HEK293 (cell line): ENCODE measurements around the gene ADA.
A peak's percentile ranks its signal among the peaks of the same experiment; 100 is the strongest.

Experiments used
- CTCF ChIA-PET: fragments of 350-600 bp; formaldehyde crosslinking; extraction: SDS; loops from one replicate; lab custom pipeline; 2021; ENCODE audit warnings: antibody characterized with exemption; lab: Yijun Ruan, JAX
- POLR2A ChIA-PET: fragments of 300-600 bp; formaldehyde crosslinking; extraction: SDS; loops from one replicate; lab custom pipeline; 2020; ENCODE audit warnings: antibody characterized with exemption, inconsistent platforms; lab: Yijun Ruan, JAX
- H3K27ac ChIP-seq: fragments of 200-500 bp; sonication (Bioruptor generic); 2 replicates; pipeline ENCODE4 v1.5.1; 2014; ENCODE audit warnings: low read depth, low read length, control low read depth, inconsistent platforms; ENCODE audit errors: extremely low read depth
- H3K36me3 ChIP-seq, 2 experiments: fragments of 200-500 bp in 1 of 2; sonication (Bioruptor generic) in 1 of 2; 1 replicate in 1 of 2; 2 replicates in 1 of 2; pipeline ENCODE4 v1.5.1; 2014 to 2017; ENCODE audit warnings: inconsistent platforms in 2 of 2, low read length in 2 of 2; ENCODE audit not compliant: control insufficient read depth in 2 of 2, insufficient read depth in 1 of 2
- H3K4me1 ChIP-seq: fragments of 200-500 bp; sonication (Bioruptor generic); 2 replicates; pipeline ENCODE4 v1.5.1; 2014; ENCODE audit warnings: mild to moderate bottlenecking, low read length, inconsistent platforms; ENCODE audit not compliant: control insufficient read depth, insufficient read depth
- H3K4me3 ChIP-seq: 2 replicates; pipeline ENCODE4 v1.5.1; 2011; ENCODE audit warnings: low read depth, mild to moderate bottlenecking, control low read depth, low read length, moderate library complexity
- H3K9me3 ChIP-seq: fragments of 200-500 bp; sonication (Bioruptor generic); 2 replicates; pipeline ENCODE4 v1.5.1; 2014; ENCODE audit warnings: low read depth, low read length, inconsistent platforms; ENCODE audit not compliant: control insufficient read depth, insufficient read depth
- ATF2 ChIP-seq: fragments of 450-650 bp; formaldehyde crosslinking; IDR thresholded peaks from 2 replicates; pipeline ENCODE4 v1.5.1; 2016; ENCODE audit warnings: missing biosample characterization, missing genetic modification characterization, low read depth
- BCL11A ChIP-seq: fragments of 450-650 bp; formaldehyde crosslinking; IDR thresholded peaks from 2 replicates; pipeline ENCODE4 v1.5.1; 2016; ENCODE audit warnings: low read depth, missing biosample characterization, missing genetic modification characterization
- CTCF ChIP-seq: fragments of 450-650 bp; formaldehyde crosslinking; IDR thresholded peaks from 2 replicates; pipeline ENCODE4 v1.5.1; 2016; ENCODE audit warnings: missing biosample characterization, missing genetic modification characterization
- ELK4 ChIP-seq: IDR thresholded peaks from 2 replicates; pipeline ENCODE4 v1.6.1; 2011; ENCODE audit warnings: mild to moderate bottlenecking, low read depth, low read length, borderline replicate concordance
- HOXA7 ChIP-seq: sonication (generic); formaldehyde crosslinking; IDR thresholded peaks from 2 replicates; pipeline ENCODE4 v1.8.1; 2022; ENCODE audit warnings: missing genetic modification reagents, borderline replicate concordance
- HOXD13 ChIP-seq: sonication (generic); formaldehyde crosslinking; IDR thresholded peaks from 2 replicates; pipeline ENCODE4 v1.8.0; 2022; ENCODE audit warnings: missing genetic modification reagents, borderline replicate concordance
- KLF9 ChIP-seq: fragments of 450-650 bp; formaldehyde crosslinking; IDR thresholded peaks from 2 replicates; pipeline ENCODE4 v1.5.1; 2016; ENCODE audit warnings: missing biosample characterization, missing genetic modification characterization, low read depth
- MZF1 ChIP-seq: fragments of 450-650 bp; formaldehyde crosslinking; IDR thresholded peaks from 2 replicates; pipeline ENCODE4 v1.5.1; 2017; ENCODE audit warnings: missing biosample characterization, missing genetic modification characterization, borderline replicate concordance
- SCRT2 ChIP-seq: fragments of 450-650 bp; formaldehyde crosslinking; IDR thresholded peaks from 2 replicates; pipeline ENCODE4 v1.5.1; 2016; ENCODE audit warnings: missing biosample characterization, missing genetic modification characterization
- ZBTB20 ChIP-seq: fragments of 450-650 bp; formaldehyde crosslinking; IDR thresholded peaks from 2 replicates; pipeline ENCODE4 v1.5.1; 2016; ENCODE audit warnings: missing biosample characterization, missing genetic modification characterization
- ZBTB48 ChIP-seq: fragments of 450-650 bp; formaldehyde crosslinking; IDR thresholded peaks from 2 replicates; pipeline ENCODE4 v1.5.1; 2016; ENCODE audit warnings: missing biosample characterization, missing genetic modification characterization
- ZIC2 ChIP-seq: fragments of 450-650 bp; formaldehyde crosslinking; IDR thresholded peaks from 2 replicates; pipeline ENCODE4 v1.5.1; 2016; ENCODE audit warnings: missing biosample characterization, missing genetic modification characterization
- ZNF138 ChIP-seq: fragments of 450-650 bp; formaldehyde crosslinking; IDR thresholded peaks from 2 replicates; pipeline ENCODE4 v1.5.1; 2016; ENCODE audit warnings: missing biosample characterization, missing genetic modification characterization, borderline replicate concordance
- ZNF174 ChIP-seq: fragments of 450-650 bp; formaldehyde crosslinking; IDR thresholded peaks from 2 replicates; pipeline ENCODE4 v1.5.0; 2017; ENCODE audit warnings: missing biosample characterization, mild to moderate bottlenecking, missing genetic modification characterization
- ZNF274 ChIP-seq, 2 experiments: fragments of 200-500 bp in 1 of 2; fragments of 450-650 bp in 1 of 2; sonication (Bioruptor generic) in 1 of 2; formaldehyde crosslinking in 1 of 2; IDR thresholded peaks; 2 replicates each; pipeline versions ENCODE4 v1.5.1 to v1.6.1; 2014 to 2016; ENCODE audit warnings: borderline replicate concordance in 1 of 2, inconsistent platforms in 1 of 2, low read length in 1 of 2, missing biosample characterization in 1 of 2, missing genetic modification characterization in 1 of 2
- ZNF416 ChIP-seq: fragments of 450-650 bp; formaldehyde crosslinking; IDR thresholded peaks from 2 replicates; pipeline ENCODE4 v1.5.1; 2016; ENCODE audit warnings: missing biosample characterization, missing genetic modification characterization
- ZNF600 ChIP-seq: fragments of 450-650 bp; formaldehyde crosslinking; IDR thresholded peaks from 2 replicates; pipeline ENCODE4 v1.5.1; 2016; ENCODE audit warnings: missing biosample characterization, missing genetic modification characterization
- ZNF660 ChIP-seq: fragments of 450-650 bp; IDR thresholded peaks from 2 replicates; pipeline ENCODE4 v1.5.1; 2018; ENCODE audit warnings: missing biosample characterization, mild to moderate bottlenecking, missing genetic modification characterization
- ZNF776 ChIP-seq: fragments of 450-650 bp; formaldehyde crosslinking; IDR thresholded peaks from 2 replicates; pipeline ENCODE4 v1.5.0; 2017; ENCODE audit warnings: missing biosample characterization, missing genetic modification characterization, borderline replicate concordance
- ZXDB ChIP-seq: fragments of 450-650 bp; formaldehyde crosslinking; IDR thresholded peaks from 2 replicates; pipeline ENCODE4 v1.5.1; 2016; ENCODE audit warnings: missing biosample characterization, missing genetic modification characterization

ADA gene

GRCh38 chr20:44644667-44645131, 6.8 kb downstream of the ADA start:
- no peak overlapping the region for H3K4me3 ChIP-seq
- ChIA-PET CTCF (no interaction called here), POLR2A (interaction anchor here (0.6 kb wide), 1 partner anchor 123 kb away, joined by 3 read pairs; the partner anchor contains the start of gene SERINC3)
- H3K4me1 ChIP-seq: peaks cover 6% of the 10 kb centered on the region
- H3K27ac ChIP-seq: no peak overlapping the region
- TF ChIP-seq HOXA7 (CRISPR knock-in tag): no peak
- TF ChIP-seq ZNF174: no peak
- TF ChIP-seq ZNF138: no peak
- no peaks in the 10 kb centered on the region for H3K9me3 ChIP-seq
- H3K36me3 ChIP-seq: peaks cover 0 to 3% of the 10 kb centered on the region in 2 experiments; a peak in 1 of 3 replicates

- peak; percentile 51; the same call in 1 of the 2 replicates for TF ChIP-seq SCRT2 (tag by site-specific recombination)
- no peak for TF ChIP-seq BCL11A (tag by site-specific recombination)
- H3K4me1 ChIP-seq: peaks cover 6% of the 10 kb centered on the region
- ChIA-PET CTCF (no interaction called here), POLR2A (interaction anchor here (1.1 to 2.0 kb wide), 2 partner anchors 8 to 103 kb away, joined by 3 to 10 read pairs; partner anchors contain the start of gene ADA)
- H3K9me3 ChIP-seq: no peaks in the 10 kb centered on the region
- H3K4me3 ChIP-seq: no peak overlapping the region
- H3K27ac ChIP-seq: no peak overlapping the region
- H3K36me3 ChIP-seq: peaks cover 0 to 3% of the 10 kb centered on the region in 2 experiments; a peak in 1 of 3 replicates
These were observed 7.3 kb downstream of the ADA start for GRCh38 chr20:44644230-44644617.

- H3K27ac ChIP-seq: no peak overlapping the region
- CTCF ChIA-PET: interaction anchor here (0.6 to 0.8 kb wide), 2 partner anchors 41 to 153 kb away, joined by 4 to 5 read pairs; no protein-coding TSS in a partner anchor
- H3K9me3 ChIP-seq: no peaks in the 10 kb centered on the region
- TF ChIP-seq ATF2 (no peak), ZNF174 (no peak), ZIC2 (tag by site-specific recombination) (peak; percentile 59), ZNF416 (tag by site-specific recombination) (no peak), HOXD13 (CRISPR knock-in tag) (no peak), ZNF600 (tag by site-specific recombination) (0 out of 2 replicates have a peak, but pooled peaks have one; percentile 18), ZBTB48 (tag by site-specific recombination) (no peak), ELK4 (no peak), MZF1 (tag by site-specific recombination) (no peak), ZXDB (no peak), CTCF (no peak), KLF9 (tag by site-specific recombination) (peak; percentile 64), ZNF274 (IDR thresholded peaks at IDR 0.05; ENCODE audit: low read length) (no peak), ZNF274 (tag by site-specific recombination; IDR thresholded peaks at IDR 0.05; ENCODE audit: borderline replicate concordance) (no peak), ZNF776 (tag by site-specific recombination) (no peak), ZNF660 (tag by site-specific recombination) (no peak), ZBTB20 (tag by site-specific recombination) (no peak)
- TF ChIP-seq, all 188 proteins: peak for 3
- POLR2A ChIA-PET: interaction anchor here (1.1 to 2.0 kb wide), 2 partner anchors 8 to 104 kb away, joined by 3 to 10 read pairs; partner anchors contain the start of gene ADA
- peaks cover 0 to 3% of the 10 kb centered on the region in 2 experiments; a peak in 1 of 3 replicates for H3K36me3 ChIP-seq
- H3K4me1 ChIP-seq: peaks cover 6% of the 10 kb centered on the region
- no peak overlapping the region for H3K4me3 ChIP-seq
These were observed 7.8 kb downstream of the ADA start for GRCh38 chr20:44643596-44644229.
